Measurements from ENCODE around the gene PACC1.

DNA sequence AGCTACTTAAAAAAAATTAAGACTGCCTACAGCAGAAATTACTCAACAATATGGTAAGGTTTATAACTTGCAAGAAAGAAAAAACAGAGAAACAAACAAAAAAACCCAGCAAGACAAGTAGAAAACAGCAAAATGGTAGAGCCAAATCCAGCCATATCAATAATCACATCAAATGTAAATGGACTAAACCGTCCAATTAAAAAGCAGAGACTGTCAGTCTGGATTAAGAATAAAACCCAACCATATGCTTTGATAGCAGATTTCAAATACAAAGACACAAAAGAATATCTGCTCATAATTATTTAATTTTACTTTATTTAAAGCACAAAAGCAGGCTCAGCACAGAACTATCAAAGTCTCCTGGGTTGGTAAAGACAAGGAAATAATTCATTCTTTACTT is 17.5 kb downstream of the PACC1 start:
- TF ChIP-seq, protein P1, sequence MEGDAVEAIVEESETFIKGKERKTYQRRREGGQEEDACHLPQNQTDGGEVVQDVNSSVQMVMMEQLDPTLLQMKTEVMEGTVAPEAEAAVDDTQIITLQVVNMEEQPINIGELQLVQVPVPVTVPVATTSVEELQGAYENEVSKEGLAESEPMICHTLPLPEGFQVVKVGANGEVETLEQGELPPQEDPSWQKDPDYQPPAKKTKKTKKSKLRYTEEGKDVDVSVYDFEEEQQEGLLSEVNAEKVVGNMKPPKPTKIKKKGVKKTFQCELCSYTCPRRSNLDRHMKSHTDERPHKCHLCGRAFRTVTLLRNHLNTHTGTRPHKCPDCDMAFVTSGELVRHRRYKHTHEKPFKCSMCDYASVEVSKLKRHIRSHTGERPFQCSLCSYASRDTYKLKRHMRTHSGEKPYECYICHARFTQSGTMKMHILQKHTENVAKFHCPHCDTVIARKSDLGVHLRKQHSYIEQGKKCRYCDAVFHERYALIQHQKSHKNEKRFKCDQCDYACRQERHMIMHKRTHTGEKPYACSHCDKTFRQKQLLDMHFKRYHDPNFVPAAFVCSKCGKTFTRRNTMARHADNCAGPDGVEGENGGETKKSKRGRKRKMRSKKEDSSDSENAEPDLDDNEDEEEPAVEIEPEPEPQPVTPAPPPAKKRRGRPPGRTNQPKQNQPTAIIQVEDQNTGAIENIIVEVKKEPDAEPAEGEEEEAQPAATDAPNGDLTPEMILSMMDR (IDR thresholded peaks at IDR 0.05) = no peak
- no peak for TF ChIP-seq POLR2A (IDR thresholded peaks at IDR 0.05)

Measured in body of pancreas (tissue), 4 donors.